GM12878 (cell line): ENCODE results near the gene ASIC1. TPM values are rescaled to one million over a fixed set of nuclear protein-coding genes. Genes with fewer than 3 reads are reported as not detected.

ENCODE experiments used
- E4F1 ChIP-seq: fragments of 450-650 bp; IDR thresholded peaks from 2 replicates; pipeline ENCODE4 v1.6.1; 2018; ENCODE audit warnings: borderline replicate concordance, mild to moderate bottlenecking; ENCODE audit not compliant: partially characterized antibody
- IKZF2 ChIP-seq, 2 experiments: fragments of 450-650 bp; IDR thresholded peaks; 2 replicates each; pipeline ENCODE4 v1.6.1; 2017; ENCODE audit warnings: mild to moderate bottlenecking in 2 of 2, moderate library complexity in 2 of 2
- ZNF687 ChIP-seq: fragments of 450-650 bp; IDR thresholded peaks from 2 replicates; pipeline ENCODE4 v1.6.1; 2017; ENCODE audit warnings: mild to moderate bottlenecking, moderate library complexity
- polyA plus RNA-seq, 11 experiments: library from polyadenylated mRNA; depleted of rRNA in 4 of 11; unstranded in 6 of 11; stranded (reverse) in 5 of 11; fragments of >200 nt; fragmentation: Nextera tagmentation in 4 of 11; fragmentation: Illumina TruSeq in 1 of 11; extraction: Ambion mirVana in 4 of 11; extraction: Trizol in 1 of 11; gene quantifications; 1 replicate in 1 of 11; 2 replicates in 10 of 11; pipeline versions ENCODE4 v1.2.1 to v1.2.3, GENCODE V29; 2011 to 2016; ENCODE audit warnings: inconsistent platforms in 2 of 11, missing spikeins in 2 of 11, low read depth in 1 of 11
- total RNA-seq, 4 experiments: library from RNA; depleted of rRNA in 3 of 4; stranded (reverse); fragments of >200 nt in 3 of 4; fragmentation: Illumina TruSeq in 1 of 4; extraction: Trizol in 1 of 4; gene quantifications; 2 replicates each; pipeline versions ENCODE4 v1.2.1 to v1.2.3, GENCODE V29; 2013 to 2021

The ASIC1 gene
- total and polyA plus RNA-seq, 10 of the 15 experiments (the other 5 are each of a cell fraction or from before 2014, with no cell fraction given): 0.02 to 0.28 (median 0.21) TPM; not detected in 4

GRCh38 chr12:50110127-50110761 lies 52.8 kb downstream of the ASIC1 start (continued):
- TF ChIP-seq ZNF687 (peak; percentile 75), E4F1 (no peak), IKZF2 (IDR thresholded peaks at IDR 0.05) (peak; percentile 15 to 47; a peak in 2 of 4 replicates)
